HAP-1 (cell line): ENCODE results near the gene DPCD.

Experiments used
- DNase-seq, 2 experiments: peaks; one replicate each; pipeline ENCODE4 v3.0.0-alpha.2; 2016 to 2020; ENCODE audit warnings: low spot score in 2 of 2
- H3K27me3 ChIP-seq: fragments of 250-450 bp; sonication (Bioruptor Pico); 2 replicates; pipeline ENCODE4 v1.5.1; 2020; ENCODE audit warnings: low read depth, mild to moderate bottlenecking, moderate library complexity
- H3K36me3 ChIP-seq: fragments of 250-450 bp; sonication (Bioruptor Pico); replicated peaks from 2 replicates; pipeline ENCODE4 v1.5.1; 2020; ENCODE audit warnings: mild to moderate bottlenecking
- H3K4me1 ChIP-seq: fragments of 250-450 bp; sonication (Bioruptor Pico); 2 replicates; pipeline ENCODE4 v1.5.1; 2020; ENCODE audit warnings: mild to moderate bottlenecking
- H3K4me3 ChIP-seq: fragments of 250-450 bp; sonication (Bioruptor Pico); 2 replicates; pipeline ENCODE4 v1.5.1; 2020; ENCODE audit warnings: mild to moderate bottlenecking, moderate library complexity
- H3K9me3 ChIP-seq: fragments of 250-450 bp; sonication (Bioruptor Pico); 2 replicates; pipeline ENCODE4 v1.5.1; 2020; ENCODE audit warnings: mild to moderate bottlenecking, moderate library complexity
- in situ Hi-C: fragments of 300-500 bp; cut with MboI; formaldehyde crosslinking; loops from 3 replicates; pipeline ENCODE4 v1.14.3; 2020; ENCODE audit warnings: low sequenced_read_pairs, inconsistent platforms, mixed read lengths

DPCD gene

DNA sequence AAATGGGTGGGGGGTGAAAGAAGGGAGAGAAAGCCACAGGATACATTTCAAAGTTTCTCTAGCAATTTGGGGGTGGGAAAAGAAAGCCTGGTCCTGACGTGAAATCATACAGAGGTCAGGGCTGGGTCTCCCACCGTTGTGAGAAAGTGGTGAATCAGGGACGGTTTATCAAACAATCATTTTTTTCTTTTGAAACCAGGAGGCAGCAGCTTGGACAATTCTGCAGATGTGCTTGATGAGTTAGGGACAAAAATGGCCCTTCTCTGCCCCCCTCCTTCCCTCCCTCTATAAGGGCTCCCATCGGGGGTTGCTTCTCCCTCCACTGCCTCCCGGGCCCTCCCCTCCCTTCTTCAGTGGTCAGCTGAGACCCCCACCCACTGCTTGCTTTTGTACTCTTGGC, 63.2 kb downstream of the DPCD start:
- Histone ChIP-seq H3K36me3 (0 out of 2 replicates have a peak, but pooled peaks cover 4% of the 10 kb centered on the region), H3K4me3 (no peak overlapping the region), H3K4me1 (no peaks in the 10 kb centered on the region), H3K9me3 (no peaks in the 10 kb centered on the region), H3K27me3 (no peaks in the 10 kb centered on the region)
- no peak for DNase-seq
- in situ Hi-C loops = no loop called here

DNA sequence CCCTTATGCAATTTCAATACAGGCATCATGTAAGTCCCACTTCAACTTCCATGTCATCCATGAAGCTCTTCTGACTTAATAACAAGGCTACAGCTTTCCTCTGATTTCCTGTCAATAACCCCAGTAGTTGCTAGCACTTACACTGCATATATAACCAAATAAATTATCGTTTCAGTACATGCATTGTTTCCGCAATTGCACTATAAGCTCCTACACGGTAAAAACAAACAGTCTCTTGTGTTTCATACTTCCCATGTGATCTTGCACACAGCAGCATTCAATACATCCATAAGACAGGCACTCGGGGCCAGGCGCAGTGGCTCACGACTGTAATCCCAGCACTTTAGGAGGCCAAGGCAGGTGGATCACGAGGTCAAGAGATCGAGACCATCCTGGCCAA, 65.4 kb downstream of the DPCD start:
- H3K9me3 ChIP-seq = no peaks in the 10 kb centered on the region
- H3K4me3 ChIP-seq = no peak overlapping the region
- H3K36me3 ChIP-seq = peaks cover 4% of the 10 kb centered on the region; the same call in 1 of the 2 replicates
- DNase-seq = no peak
- H3K27me3 ChIP-seq = no peaks in the 10 kb centered on the region
- no peaks in the 10 kb centered on the region for H3K4me1 ChIP-seq
- in situ Hi-C loops = no loop called here

DNA sequence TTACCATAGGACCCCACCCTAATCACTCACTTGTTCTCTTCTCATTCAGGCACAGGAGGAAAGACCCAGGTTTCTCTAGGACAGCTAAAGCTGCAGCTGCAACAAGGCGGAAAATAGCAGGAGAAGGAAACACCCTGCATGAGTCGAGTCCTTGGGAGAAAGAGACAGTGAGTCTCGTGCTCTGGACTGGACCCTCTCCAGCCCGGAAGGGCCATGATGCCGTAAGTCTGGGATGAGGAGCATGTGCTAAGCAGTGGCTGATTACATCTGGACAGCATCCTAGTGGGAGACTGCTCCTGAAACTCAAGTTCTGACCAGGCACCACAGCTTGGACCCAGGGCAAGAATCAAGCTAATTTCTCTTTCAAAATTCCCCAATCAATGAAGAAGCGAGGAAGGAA, 67.4 kb downstream of the DPCD start:
- in situ Hi-C loops = no loop called here
- peaks cover 10% of the 10 kb centered on the region; the same call in 1 of the 2 replicates for H3K36me3 ChIP-seq
- H3K9me3 ChIP-seq = no peaks in the 10 kb centered on the region
- no peaks in the 10 kb centered on the region for H3K27me3 ChIP-seq
- DNase-seq = no peak
- H3K4me1 ChIP-seq = peaks cover 3% of the 10 kb centered on the region
- no peak overlapping the region for H3K4me3 ChIP-seq

DNA sequence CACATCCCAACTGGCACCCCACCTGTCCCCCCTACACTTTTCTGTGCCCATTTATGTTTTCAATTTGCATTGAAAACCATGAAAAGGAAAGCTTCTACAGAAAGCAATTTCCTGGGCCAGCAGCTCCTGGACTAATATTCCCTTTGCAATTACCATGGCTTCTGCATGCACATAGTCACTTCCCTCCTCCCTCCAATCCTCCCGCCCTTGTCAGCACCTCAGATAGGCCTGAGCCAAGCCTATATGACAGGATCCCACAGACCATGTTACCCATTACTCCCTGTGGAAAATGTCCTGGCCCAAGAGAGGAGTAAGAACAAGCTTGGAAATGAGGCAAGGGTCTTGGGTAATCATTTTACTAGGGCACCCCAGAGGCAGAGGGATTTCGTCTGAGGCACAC, 68.8 kb downstream of the DPCD start:
- DNase-seq = no peak
- no peaks in the 10 kb centered on the region for H3K9me3 ChIP-seq
- peaks cover 4% of the 10 kb centered on the region for H3K4me1 ChIP-seq
- in situ Hi-C loops = no loop called here
- no peak overlapping the region for H3K4me3 ChIP-seq
- peaks cover 10% of the 10 kb centered on the region; the same call in 1 of the 2 replicates for H3K36me3 ChIP-seq
- no peaks in the 10 kb centered on the region for H3K27me3 ChIP-seq

DNA sequence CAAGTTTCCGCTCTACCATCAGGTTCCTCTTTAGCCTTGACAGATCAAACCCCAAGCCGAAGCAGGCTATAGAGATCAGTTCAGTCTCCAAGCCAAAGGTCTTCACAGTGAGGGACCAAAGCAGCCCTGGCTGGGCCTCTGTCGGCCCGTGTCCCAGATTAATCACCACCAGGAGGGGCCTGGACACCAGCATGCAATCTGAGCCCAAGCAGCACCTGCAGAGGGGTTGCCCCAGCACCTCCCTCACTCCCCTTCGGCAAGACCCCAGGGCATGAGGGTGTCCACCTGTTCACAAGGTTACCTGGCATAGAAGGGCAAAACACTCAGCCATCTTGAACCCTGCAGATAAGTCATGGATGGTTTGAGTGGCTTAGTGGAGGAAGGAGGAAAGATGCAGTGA, 70.9 kb downstream of the DPCD start:
- H3K4me3 ChIP-seq = no peak overlapping the region
- no peak for DNase-seq
- in situ Hi-C loops = no loop called here
- H3K36me3 ChIP-seq = peaks cover 10% of the 10 kb centered on the region; the same call in 1 of the 2 replicates
- peaks cover 4% of the 10 kb centered on the region for H3K4me1 ChIP-seq
- H3K9me3 ChIP-seq = no peaks in the 10 kb centered on the region
- H3K27me3 ChIP-seq = no peaks in the 10 kb centered on the region
